Calu3 (cell line): ENCODE measurements around the gene LRRTM2. TPM values are rescaled to one million over a fixed set of nuclear protein-coding genes. Genes with fewer than 3 reads are reported as not detected.

Experiments used
- BruUV-seq: library from RNA; stranded (reverse); fragments of 400-500 nt; replicated peaks from 2 replicates; lab custom pipeline; 2021; lab: Mats Ljungman, UMichigan
- CTCF ChIA-PET: fragments of 300-600 bp; sonication (Branson Sonifier 250); formaldehyde crosslinking; loops from one replicate; lab custom pipeline; 2022; ENCODE audit warnings: antibody characterized with exemption; lab: Charles Lee
- DNase-seq: peaks from one replicate; pipeline ENCODE4 v3.0.0; 2022
- H3K27ac Mint-ChIP-seq: one replicate; pipeline ENCODE4 v1.8.0; 2022; ENCODE audit warnings: mixed read lengths; ENCODE audit not compliant: unreplicated experiment
- H3K27me3 Mint-ChIP-seq: one replicate; pipeline ENCODE4 v1.8.0; 2022; ENCODE audit warnings: mixed read lengths; ENCODE audit not compliant: unreplicated experiment
- H3K36me3 Mint-ChIP-seq: one replicate; pipeline ENCODE4 v1.8.0; 2022; ENCODE audit warnings: mild to moderate bottlenecking, moderate library complexity, mixed read lengths; ENCODE audit not compliant: insufficient read depth, unreplicated experiment
- H3K4me1 Mint-ChIP-seq: one replicate; pipeline ENCODE4 v1.8.0; 2022; ENCODE audit warnings: mild to moderate bottlenecking, low read depth, mixed read lengths; ENCODE audit not compliant: unreplicated experiment
- H3K4me3 Mint-ChIP-seq: one replicate; pipeline ENCODE4 v1.8.0; 2022; ENCODE audit warnings: mild to moderate bottlenecking, low read depth, moderate library complexity, mixed read lengths; ENCODE audit not compliant: unreplicated experiment
- H3K9me3 Mint-ChIP-seq: one replicate; pipeline ENCODE4 v1.8.0; 2022; ENCODE audit warnings: low read depth, mixed read lengths; ENCODE audit not compliant: unreplicated experiment
- intact Hi-C: fragments of 100-400 bp; cut with micrococcal nuclease; formaldehyde crosslinking; loops from one replicate; pipeline ENCODE4 v1.10.0; 2022; ENCODE audit not compliant: unreplicated experiment
- total RNA-seq: library from RNA; stranded (reverse); gene quantifications from 2 replicates; pipeline ENCODE4 v1.2.3, GENCODE V29; 2022
- TF ChIP-seq, protein P1 (sequence below): fragments of 200-600 bp; IDR thresholded peaks from one replicate; pipeline ENCODE4 v1.8.0; 2022; ENCODE audit warnings: antibody characterized with exemption; ENCODE audit not compliant: unreplicated experiment

Gene LRRTM2
- total RNA-seq, 1 experiment from 2014 or later = not detected

GRCh38 chr5:138873466-138874221, 1.5 kb downstream of the LRRTM2 start:
- CTCF ChIA-PET = no interaction called here
- Mint-ChIP-seq H3K4me3 (no peak overlapping the region), H3K9me3 (no peaks in the 10 kb centered on the region), H3K36me3 (peaks cover 26% of the 10 kb centered on the region), H3K27me3 (no peaks in the 10 kb centered on the region), H3K4me1 (peaks cover 43% of the 10 kb centered on the region), H3K27ac (no peak overlapping the region)
- no peak for DNase-seq
- intact Hi-C loops = no loop called here
- TF ChIP-seq, protein P1, sequence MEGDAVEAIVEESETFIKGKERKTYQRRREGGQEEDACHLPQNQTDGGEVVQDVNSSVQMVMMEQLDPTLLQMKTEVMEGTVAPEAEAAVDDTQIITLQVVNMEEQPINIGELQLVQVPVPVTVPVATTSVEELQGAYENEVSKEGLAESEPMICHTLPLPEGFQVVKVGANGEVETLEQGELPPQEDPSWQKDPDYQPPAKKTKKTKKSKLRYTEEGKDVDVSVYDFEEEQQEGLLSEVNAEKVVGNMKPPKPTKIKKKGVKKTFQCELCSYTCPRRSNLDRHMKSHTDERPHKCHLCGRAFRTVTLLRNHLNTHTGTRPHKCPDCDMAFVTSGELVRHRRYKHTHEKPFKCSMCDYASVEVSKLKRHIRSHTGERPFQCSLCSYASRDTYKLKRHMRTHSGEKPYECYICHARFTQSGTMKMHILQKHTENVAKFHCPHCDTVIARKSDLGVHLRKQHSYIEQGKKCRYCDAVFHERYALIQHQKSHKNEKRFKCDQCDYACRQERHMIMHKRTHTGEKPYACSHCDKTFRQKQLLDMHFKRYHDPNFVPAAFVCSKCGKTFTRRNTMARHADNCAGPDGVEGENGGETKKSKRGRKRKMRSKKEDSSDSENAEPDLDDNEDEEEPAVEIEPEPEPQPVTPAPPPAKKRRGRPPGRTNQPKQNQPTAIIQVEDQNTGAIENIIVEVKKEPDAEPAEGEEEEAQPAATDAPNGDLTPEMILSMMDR = no peak
- no TSS peak for BruUV-seq

DNA sequence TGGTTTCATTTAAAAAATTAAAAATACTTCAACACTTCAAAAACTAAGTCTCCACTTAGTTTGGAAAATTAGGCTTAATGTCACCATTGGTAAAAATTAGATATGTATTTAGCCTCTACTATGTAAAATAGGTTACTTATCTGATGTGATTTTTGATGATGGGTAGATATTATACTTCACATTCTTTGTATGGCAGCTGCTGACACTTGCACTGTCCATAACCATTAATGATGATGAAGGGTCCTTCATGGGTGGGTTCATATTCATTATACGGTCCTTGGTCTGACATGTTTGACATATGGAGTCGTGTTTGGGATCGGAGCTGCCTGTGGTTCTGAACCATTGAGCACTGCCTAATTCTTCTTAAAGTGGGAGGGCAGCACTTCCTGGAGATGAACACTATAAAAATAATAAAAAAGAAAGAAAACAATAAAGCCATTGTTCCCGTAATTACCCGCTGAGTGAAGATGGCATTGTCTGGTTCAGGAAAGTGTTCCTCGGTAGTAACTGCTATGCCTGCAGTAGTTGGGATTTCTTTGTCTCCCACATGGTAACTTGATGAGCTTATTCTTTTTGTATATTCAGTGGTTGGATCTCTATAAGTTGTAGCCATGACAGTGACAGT, 2.2 kb downstream of the LRRTM2 start:
- no peaks in the 10 kb centered on the region for H3K9me3 Mint-ChIP-seq
- CTCF ChIA-PET = interaction anchor here (0.8 kb wide), 1 partner anchor 10 kb away, joined by 3 read pairs; no protein-coding TSS in a partner anchor
- intact Hi-C loops = no loop called here
- peaks cover 48% of the 10 kb centered on the region for H3K4me1 Mint-ChIP-seq
- H3K4me3 Mint-ChIP-seq = no peak overlapping the region
- H3K27me3 Mint-ChIP-seq = no peaks in the 10 kb centered on the region
- DNase-seq = no peak
- BruUV-seq = no TSS peak
- peaks cover 26% of the 10 kb centered on the region for H3K36me3 Mint-ChIP-seq
- no peak overlapping the region for H3K27ac Mint-ChIP-seq
- TF ChIP-seq, protein P1 = no peak

DNA sequence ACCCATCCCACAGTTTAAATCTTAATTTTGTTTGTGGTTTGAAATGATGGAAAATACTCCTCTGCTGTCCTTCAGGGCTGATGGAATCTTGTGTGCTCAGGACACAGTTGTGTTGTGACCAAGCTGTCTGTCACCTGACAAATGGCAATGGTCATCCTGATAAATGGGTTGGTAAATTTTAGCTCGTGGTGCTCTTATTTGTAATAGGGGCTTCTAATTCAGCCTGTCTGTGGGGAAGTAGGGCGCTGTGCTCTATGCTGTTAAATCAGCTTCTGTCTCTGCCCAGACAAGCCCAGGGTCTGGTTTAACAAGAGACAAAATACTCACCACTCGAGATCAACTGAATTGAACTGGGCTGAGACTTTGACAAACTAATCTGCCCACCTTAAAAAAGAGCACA, 4.5 kb downstream of the LRRTM2 start:
- CTCF ChIA-PET = no interaction called here
- TF ChIP-seq, protein P1 = no peak
- Mint-ChIP-seq H3K36me3 (peaks cover 35% of the 10 kb centered on the region), H3K4me3 (no peak overlapping the region), H3K27me3 (no peaks in the 10 kb centered on the region), H3K27ac (peak overlapping the region; percentile 54), H3K4me1 (peaks cover 35% of the 10 kb centered on the region), H3K9me3 (no peaks in the 10 kb centered on the region)
- no peak for DNase-seq
- no TSS peak for BruUV-seq
- intact Hi-C loops = no loop called here

- Mint-ChIP-seq H3K36me3 (peaks cover 35% of the 10 kb centered on the region), H3K4me3 (no peak overlapping the region), H3K9me3 (no peaks in the 10 kb centered on the region), H3K27ac (no peak overlapping the region), H3K4me1 (peaks cover 35% of the 10 kb centered on the region), H3K27me3 (no peaks in the 10 kb centered on the region)
- no TSS peak for BruUV-seq
- CTCF ChIA-PET = interaction anchor here (0.6 to 0.8 kb wide), 3 partner anchors 43 to 104 kb away, joined by 3 to 4 read pairs (median 3); no protein-coding TSS in a partner anchor
- TF ChIP-seq, protein P1 = no peak
- intact Hi-C loops = no loop called here
- no peak for DNase-seq
Observed at GRCh38 chr5:138869763-138870500, 5.2 kb downstream of the LRRTM2 start.
